Fibroblast of peridontal ligament (primary cell): ENCODE results near the gene SPRYD7.
"Not testable (repeated sequence)": the region's sequence is repeated elsewhere in the genome, so short reads cannot be mapped to it uniquely, and the experiment has no call there.

Experiments used
- DNase-seq: peaks from one replicate; pipeline ENCODE4 v3.0.0-alpha.2; 2010; ENCODE audit errors: extremely low read depth

The SPRYD7 gene

GRCh38 chr13:49936075-49936967 lies at the start of gene SPRYD7:
Gene SPRYD7, minus strand, starts transcription at chr13:49936340. Its CDS starts 105 bp downstream, at chr13:49936235.
- DNase-seq, result peak; percentile 97

GRCh38 chr13:49985129-49985528 lies 49.0 kb upstream of the SPRYD7 start:
- DNase-seq, result no peak

GRCh38 chr13:49980266-49980665 lies 44.1 kb upstream of the SPRYD7 start:
- no peak for DNase-seq

GRCh38 chr13:49977992-49978391 lies 41.9 kb upstream of the SPRYD7 start:
- no peak for DNase-seq

GRCh38 chr13:49976314-49977258 lies 40.4 kb upstream of the SPRYD7 start:
- peak; percentile 77 for DNase-seq

GRCh38 chr13:49975826-49976225 lies 39.7 kb upstream of the SPRYD7 start:
- no peak for DNase-seq

- no peak for DNase-seq
Observed at GRCh38 chr13:49972709-49973108, 36.6 kb upstream of the SPRYD7 start.

- no peak for DNase-seq
Observed at GRCh38 chr13:49967456-49967855, 31.3 kb upstream of the SPRYD7 start.

- peak; percentile 67 for DNase-seq
Observed at GRCh38 chr13:49958321-49958720, 22.2 kb upstream of the SPRYD7 start.

GRCh38 chr13:49956131-49956530 lies 20.0 kb upstream of the SPRYD7 start:
- DNase-seq, result no peak

- DNase-seq, result peak; percentile 55
Observed at GRCh38 chr13:49954674-49955455, 18.7 kb upstream of the SPRYD7 start.

- DNase-seq, result no peak
Observed at GRCh38 chr13:49953560-49953959, 17.4 kb upstream of the SPRYD7 start.

- no peak for DNase-seq
Observed at GRCh38 chr13:49951754-49952535, 15.8 kb upstream of the SPRYD7 start.

- not testable (repeated sequence) for DNase-seq
Observed at GRCh38 chr13:49948777-49949270, 12.7 kb upstream of the SPRYD7 start.

GRCh38 chr13:49939321-49939720 lies 3.2 kb upstream of the SPRYD7 start:
- no peak for DNase-seq

- DNase-seq, result no peak
Observed at GRCh38 chr13:49938921-49939320, 2.8 kb upstream of the SPRYD7 start.

- DNase-seq, result no peak
Observed at GRCh38 chr13:49938314-49938713, 2.2 kb upstream of the SPRYD7 start.

- no peak for DNase-seq
Observed at GRCh38 chr13:49936968-49937273, 781 bp upstream of the SPRYD7 start.

- peak; percentile 45 for DNase-seq
Observed at GRCh38 chr13:49935171-49936074, 717 bp downstream of the SPRYD7 start.

- DNase-seq, result no peak
Observed at GRCh38 chr13:49933511-49933910, 2.6 kb downstream of the SPRYD7 start.
